ENCODE results near the gene NIPBL.

Gene NIPBL

GRCh38 chr5:36919238-36919637 is 42.7 kb downstream of the NIPBL start:
- Histone ChIP-seq H2BK12ac (ENCODE audit: low read length) (no peak overlapping the region), H3K18ac (ENCODE audit: low read length) (no peak overlapping the region), H3K79me1 (ENCODE audit: low read depth, low read length) (no peaks in the 10 kb centered on the region), H4K8ac (ENCODE audit: low read depth, low read length) (no peak overlapping the region), H3K4me2 (ENCODE audit: insufficient read depth, low read length, poor library complexity, severe bottlenecking) (no peak overlapping the region), H3K4me3 (ENCODE audit: low read length in 2 of 2) (no peak overlapping the region), H2BK120ac (ENCODE audit: low read depth, low read length) (no peak overlapping the region), H2BK5ac (ENCODE audit: low read length) (no peak overlapping the region), H3K36me3 (replicated peaks in 1 of 2; ENCODE audit: control insufficient read depth in 2 of 2, insufficient read depth in 2 of 2, low read length in 2 of 2) (no peaks in the 10 kb centered on the region), H3K4ac (ENCODE audit: low read length) (no peak overlapping the region), H3K9ac (ENCODE audit: low read depth, low read length, poor library complexity) (no peak overlapping the region), H4K91ac (ENCODE audit: low read depth, low read length, poor library complexity) (no peak overlapping the region), H3K27ac (replicated peaks; ENCODE audit: low read length) (no peak overlapping the region), H3K14ac (ENCODE audit: low read length) (no peak overlapping the region), H2BK15ac (ENCODE audit: low read length) (no peak overlapping the region), H3K9me3 (replicated peaks in 1 of 2; ENCODE audit: control insufficient read depth in 2 of 2, insufficient read depth in 1 of 2, low read depth in 1 of 2, low read length in 2 of 2) (peaks cover 0 to 3% of the 10 kb centered on the region in 2 donors), H3K23ac (ENCODE audit: low read depth, low read length, poor library complexity) (no peak overlapping the region), H3K4me1 (ENCODE audit: control insufficient read depth in 2 of 2, insufficient read depth in 1 of 2, low read depth in 1 of 2, low read length in 2 of 2) (no peaks in the 10 kb centered on the region), H2AFZ (ENCODE audit: low read length) (no peak overlapping the region), H3K27me3 (ENCODE audit: control insufficient read depth in 3 of 3, insufficient read depth in 3 of 3, low read depth in 1 of 3, low read length in 3 of 3) (no peaks in the 10 kb centered on the region), H2AK5ac (ENCODE audit: low read depth, low read length) (no peak overlapping the region)
- DNase-seq (ENCODE audit: low spot score), result no peak
- no CpG with 5 or more reads among the region's 2 CpGs for WGBS, 2 donors (ENCODE audit: extremely low coverage in 2 of 2, insufficient read length in 2 of 2, insufficient replicate concordance in 1 of 2)

GRCh38 chr5:36919650-36920049 is 43.1 kb downstream of the NIPBL start:
- H2BK12ac ChIP-seq (ENCODE audit: low read length), result no peak overlapping the region
- H4K91ac ChIP-seq (ENCODE audit: low read depth, low read length, poor library complexity), result no peak overlapping the region
- no peak overlapping the region for H2BK15ac ChIP-seq (ENCODE audit: low read length)

GRCh38 chr5:36928947-36929346 is 52.4 kb downstream of the NIPBL start:
- no peak overlapping the region for H3K4me3 ChIP-seq (ENCODE audit: low read length in 2 of 2)
- H2BK5ac ChIP-seq (ENCODE audit: low read length), result no peak overlapping the region
- peaks cover 2% of the 10 kb centered on the region for H3K79me1 ChIP-seq (ENCODE audit: low read depth, low read length)
- H4K8ac ChIP-seq (ENCODE audit: low read depth, low read length), result no peak overlapping the region
- H2BK15ac ChIP-seq (ENCODE audit: low read length), result no peak overlapping the region
- no peak overlapping the region for H3K9ac ChIP-seq (ENCODE audit: low read depth, low read length, poor library complexity)
- no CpG with 5 or more reads among the region's 1 CpG for WGBS, 2 donors (ENCODE audit: extremely low coverage in 2 of 2, insufficient read length in 2 of 2, insufficient replicate concordance in 1 of 2)
- no peak overlapping the region for H2AFZ ChIP-seq (ENCODE audit: low read length)
- H3K4me1 ChIP-seq (ENCODE audit: control insufficient read depth in 2 of 2, insufficient read depth in 1 of 2, low read depth in 1 of 2, low read length in 2 of 2), result no peaks in the 10 kb centered on the region
- H3K18ac ChIP-seq (ENCODE audit: low read length), result no peak overlapping the region
- H3K14ac ChIP-seq (ENCODE audit: low read length), result no peak overlapping the region
- H3K4me2 ChIP-seq (ENCODE audit: insufficient read depth, low read length, poor library complexity, severe bottlenecking), result no peak overlapping the region
- no peak overlapping the region for H3K4ac ChIP-seq (ENCODE audit: low read length)
- no peak for DNase-seq (ENCODE audit: low spot score)
- H2BK12ac ChIP-seq (ENCODE audit: low read length), result no peak overlapping the region
- H3K9me3 ChIP-seq (replicated peaks in 1 of 2; ENCODE audit: control insufficient read depth in 2 of 2, insufficient read depth in 1 of 2, low read depth in 1 of 2, low read length in 2 of 2), result peaks cover 0 to 3% of the 10 kb centered on the region in 2 donors
- H3K27me3 ChIP-seq (ENCODE audit: control insufficient read depth in 3 of 3, insufficient read depth in 3 of 3, low read depth in 1 of 3, low read length in 3 of 3), result no peaks in the 10 kb centered on the region
- H3K27ac ChIP-seq (replicated peaks; ENCODE audit: low read length), result no peak overlapping the region
- H3K36me3 ChIP-seq (replicated peaks in 1 of 2; ENCODE audit: control insufficient read depth in 2 of 2, insufficient read depth in 2 of 2, low read length in 2 of 2), result no peaks in the 10 kb centered on the region
- no peak overlapping the region for H3K23ac ChIP-seq (ENCODE audit: low read depth, low read length, poor library complexity)
- no peak overlapping the region for H2BK120ac ChIP-seq (ENCODE audit: low read depth, low read length)
- H4K91ac ChIP-seq (ENCODE audit: low read depth, low read length, poor library complexity), result no peak overlapping the region
- H2AK5ac ChIP-seq (ENCODE audit: low read depth, low read length), result no peak overlapping the region

More at GRCh38 chr5:36919650-36920049, 43.1 kb downstream of the NIPBL start:
- Histone ChIP-seq H3K9ac (ENCODE audit: low read depth, low read length, poor library complexity) (no peak overlapping the region), H3K4me2 (ENCODE audit: insufficient read depth, low read length, poor library complexity, severe bottlenecking) (no peak overlapping the region), H3K23ac (ENCODE audit: low read depth, low read length, poor library complexity) (no peak overlapping the region), H2BK120ac (ENCODE audit: low read depth, low read length) (no peak overlapping the region), H3K9me3 (replicated peaks in 1 of 2; ENCODE audit: control insufficient read depth in 2 of 2, insufficient read depth in 1 of 2, low read depth in 1 of 2, low read length in 2 of 2) (peaks cover 0 to 3% of the 10 kb centered on the region in 2 donors), H3K4me1 (ENCODE audit: control insufficient read depth in 2 of 2, insufficient read depth in 1 of 2, low read depth in 1 of 2, low read length in 2 of 2) (no peaks in the 10 kb centered on the region), H3K27ac (replicated peaks; ENCODE audit: low read length) (no peak overlapping the region), H3K18ac (ENCODE audit: low read length) (no peak overlapping the region), H2AK5ac (ENCODE audit: low read depth, low read length) (no peak overlapping the region), H3K79me1 (ENCODE audit: low read depth, low read length) (no peaks in the 10 kb centered on the region), H2AFZ (ENCODE audit: low read length) (no peak overlapping the region), H3K36me3 (replicated peaks in 1 of 2; ENCODE audit: control insufficient read depth in 2 of 2, insufficient read depth in 2 of 2, low read length in 2 of 2) (no peaks in the 10 kb centered on the region), H3K4ac (ENCODE audit: low read length) (no peak overlapping the region), H3K4me3 (ENCODE audit: low read length in 2 of 2) (no peak overlapping the region), H2BK5ac (ENCODE audit: low read length) (no peak overlapping the region), H3K27me3 (ENCODE audit: control insufficient read depth in 3 of 3, insufficient read depth in 3 of 3, low read depth in 1 of 3, low read length in 3 of 3) (no peaks in the 10 kb centered on the region), H3K14ac (ENCODE audit: low read length) (no peak overlapping the region), H4K8ac (ENCODE audit: low read depth, low read length) (no peak overlapping the region)
- no peak for DNase-seq (ENCODE audit: low spot score)

GRCh38 chr5:36929438-36929837 is 52.9 kb downstream of the NIPBL start:
- Histone ChIP-seq H2AFZ (ENCODE audit: low read length) (no peak overlapping the region), H3K9ac (ENCODE audit: low read depth, low read length, poor library complexity) (no peak overlapping the region), H3K4me1 (ENCODE audit: control insufficient read depth in 2 of 2, insufficient read depth in 1 of 2, low read depth in 1 of 2, low read length in 2 of 2) (no peaks in the 10 kb centered on the region), H4K91ac (ENCODE audit: low read depth, low read length, poor library complexity) (no peak overlapping the region), H2BK120ac (ENCODE audit: low read depth, low read length) (no peak overlapping the region), H3K4ac (ENCODE audit: low read length) (no peak overlapping the region), H2AK5ac (ENCODE audit: low read depth, low read length) (no peak overlapping the region), H3K27ac (replicated peaks; ENCODE audit: low read length) (no peak overlapping the region), H2BK15ac (ENCODE audit: low read length) (no peak overlapping the region), H3K18ac (ENCODE audit: low read length) (no peak overlapping the region), H3K36me3 (replicated peaks in 1 of 2; ENCODE audit: control insufficient read depth in 2 of 2, insufficient read depth in 2 of 2, low read length in 2 of 2) (no peaks in the 10 kb centered on the region), H3K4me3 (ENCODE audit: low read length in 2 of 2) (no peak overlapping the region), H3K23ac (ENCODE audit: low read depth, low read length, poor library complexity) (no peak overlapping the region), H3K14ac (ENCODE audit: low read length) (no peak overlapping the region), H3K9me3 (replicated peaks in 1 of 2; ENCODE audit: control insufficient read depth in 2 of 2, insufficient read depth in 1 of 2, low read depth in 1 of 2, low read length in 2 of 2) (peaks cover 0 to 3% of the 10 kb centered on the region in 2 donors), H3K79me1 (ENCODE audit: low read depth, low read length) (peaks cover 2% of the 10 kb centered on the region), H4K8ac (ENCODE audit: low read depth, low read length) (no peak overlapping the region), H3K27me3 (ENCODE audit: control insufficient read depth in 3 of 3, insufficient read depth in 3 of 3, low read depth in 1 of 3, low read length in 3 of 3) (no peaks in the 10 kb centered on the region), H2BK12ac (ENCODE audit: low read length) (no peak overlapping the region), H3K4me2 (ENCODE audit: insufficient read depth, low read length, poor library complexity, severe bottlenecking) (no peak overlapping the region), H2BK5ac (ENCODE audit: low read length) (no peak overlapping the region)
- DNase-seq (ENCODE audit: low spot score), result no peak
